Activated T-helper 2 cell treated with anti-CD3 and anti-CD28 coated beads, Interferon-gamma antibody, Interleukin-2, Interleukin-4, amounts not matched to agents 10 μg/mL and 5 μg/mL and 100 μg/mL, durations not matched to agents 14 hours and 24 hours and 36 hours (primary cell): ENCODE measurements around the gene BCL7C. TPM values are rescaled to one million over a fixed set of nuclear protein-coding genes. Genes with fewer than 3 reads are reported as not detected.
"Not testable (repeated sequence)": the region's sequence is repeated elsewhere in the genome, so short reads cannot be mapped to it uniquely, and the experiment has no call there.

Source experiments
- DNase-seq: peaks from one replicate; pipeline ENCODE4 v3.0.0; 2021; ENCODE audit warnings: low spot score
- H3K27ac Mint-ChIP-seq: one replicate; pipeline ENCODE4 v1.8.0; 2021; ENCODE audit warnings: mixed read lengths
- H3K27me3 Mint-ChIP-seq: one replicate; pipeline ENCODE4 v1.8.0; 2021; ENCODE audit warnings: low read depth, mixed read lengths
- H3K36me3 Mint-ChIP-seq: one replicate; pipeline ENCODE4 v1.8.0; 2021; ENCODE audit warnings: low read depth, mixed read lengths
- H3K4me1 Mint-ChIP-seq: one replicate; pipeline ENCODE4 v1.8.0; 2021; ENCODE audit warnings: low read depth, mixed read lengths
- H3K4me3 Mint-ChIP-seq: one replicate; pipeline ENCODE4 v1.8.0; 2021; ENCODE audit warnings: low read depth, mild to moderate bottlenecking, moderate library complexity, mixed read lengths
- H3K9me3 Mint-ChIP-seq: one replicate; pipeline ENCODE4 v1.8.0; 2021; ENCODE audit warnings: mixed read lengths
- intact Hi-C: fragments of 100-400 bp; cut with micrococcal nuclease; formaldehyde crosslinking; loops from one replicate; pipeline ENCODE4 v1.15.1; 2023
- total RNA-seq: library from RNA; stranded (reverse); gene quantifications from 2 replicates; pipeline ENCODE4 v1.2.3, GENCODE V29; 2022

The BCL7C gene
- total RNA-seq, 1 donor from 2014 or later = 26.8 TPM

- not testable (repeated sequence) for H3K27me3 Mint-ChIP-seq, H3K36me3 Mint-ChIP-seq
Observed at GRCh38 chr16:30860729-30861128, 33.1 kb downstream of the BCL7C start.

DNA sequence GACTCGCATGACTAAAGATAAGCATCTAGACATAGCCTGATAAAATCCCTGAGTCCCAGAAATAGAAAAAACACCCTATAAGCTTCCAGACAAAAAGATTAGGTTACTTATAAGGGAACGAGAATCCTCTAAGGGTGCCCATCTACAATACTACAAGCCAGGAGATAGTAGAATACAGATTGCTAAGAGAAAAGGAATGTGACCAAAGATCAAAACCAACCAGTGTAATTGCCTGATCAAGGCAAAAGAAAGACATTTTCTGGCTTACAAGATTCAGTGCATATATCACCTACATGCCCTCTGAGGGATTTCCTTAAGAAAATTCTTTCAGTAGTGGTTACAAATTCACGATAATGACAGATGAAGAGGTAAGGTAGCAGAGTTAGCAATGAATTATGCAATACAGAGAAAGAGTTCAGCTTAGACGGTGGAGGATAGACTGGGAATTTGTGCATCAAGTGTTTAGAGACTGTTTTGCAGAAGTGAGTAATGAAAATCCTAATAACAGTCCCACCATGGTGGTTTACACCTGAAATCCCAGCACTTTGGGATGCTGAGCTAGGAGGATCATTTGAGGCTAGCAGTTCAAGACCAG, 35.0 kb downstream of the BCL7C start:
- H3K27me3 Mint-ChIP-seq = peaks cover 6% of the 10 kb centered on the region
- no peaks in the 10 kb centered on the region for H3K36me3 Mint-ChIP-seq
- H3K9me3 Mint-ChIP-seq = no peaks in the 10 kb centered on the region
- H3K4me3 Mint-ChIP-seq = no peak overlapping the region
- peaks cover 5% of the 10 kb centered on the region for H3K4me1 Mint-ChIP-seq
- intact Hi-C loops = no loop called here
- DNase-seq = no peak
- no peak overlapping the region for H3K27ac Mint-ChIP-seq

More at GRCh38 chr16:30860729-30861128, 33.1 kb downstream of the BCL7C start:
- H3K4me3 Mint-ChIP-seq, H3K9me3 Mint-ChIP-seq, intact Hi-C loops, DNase-seq, H3K4me1 Mint-ChIP-seq, H3K27ac Mint-ChIP-seq: not testable (repeated sequence)

- peaks cover 5% of the 10 kb centered on the region for H3K4me1 Mint-ChIP-seq
Observed at GRCh38 chr16:30858111-30858495, 35.8 kb downstream of the BCL7C start.

DNA sequence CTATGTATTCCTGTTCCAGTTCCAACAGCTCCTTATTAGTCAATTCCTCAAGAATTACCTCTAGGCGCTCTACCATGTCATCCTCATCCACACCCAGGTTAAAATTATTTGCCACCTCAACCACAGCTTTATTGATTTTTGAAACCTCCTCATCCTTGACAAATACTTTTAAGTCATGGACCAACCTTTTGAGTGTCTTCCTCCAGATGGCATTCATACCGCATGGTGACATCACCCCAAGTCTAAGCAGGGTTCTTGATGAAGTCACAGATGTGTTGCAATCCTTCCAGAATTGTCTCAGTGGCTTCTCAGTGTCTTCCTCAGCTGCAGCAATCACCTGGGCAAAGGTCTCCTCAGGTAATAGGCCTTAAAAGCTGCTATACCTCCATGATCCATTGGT, 40.1 kb downstream of the BCL7C start:
- Mint-ChIP-seq H3K4me1 (peaks cover 3% of the 10 kb centered on the region), H3K4me3 (no peak overlapping the region), H3K27me3 (no peaks in the 10 kb centered on the region), H3K27ac (no peak overlapping the region), H3K36me3 (no peaks in the 10 kb centered on the region), H3K9me3 (no peaks in the 10 kb centered on the region)
- DNase-seq = no peak
- intact Hi-C loops = no loop called here

More at GRCh38 chr16:30858111-30858495, 35.8 kb downstream of the BCL7C start:
- DNase-seq = no peak
- H3K27me3 Mint-ChIP-seq = peaks cover 6% of the 10 kb centered on the region
- no peaks in the 10 kb centered on the region for H3K9me3 Mint-ChIP-seq
- no peak overlapping the region for H3K27ac Mint-ChIP-seq
- H3K36me3 Mint-ChIP-seq = no peaks in the 10 kb centered on the region
- intact Hi-C loops = no loop called here
- H3K4me3 Mint-ChIP-seq = no peak overlapping the region

- no peak overlapping the region for H3K4me3 Mint-ChIP-seq
- no peaks in the 10 kb centered on the region for H3K27me3 Mint-ChIP-seq
- no peak for DNase-seq
- no peaks in the 10 kb centered on the region for H3K36me3 Mint-ChIP-seq
- H3K4me1 Mint-ChIP-seq = peaks cover under 1% of the 10 kb centered on the region
- no peaks in the 10 kb centered on the region for H3K9me3 Mint-ChIP-seq
- intact Hi-C loops = no loop called here
- no peak overlapping the region for H3K27ac Mint-ChIP-seq
Observed at GRCh38 chr16:30850246-30850645, 43.6 kb downstream of the BCL7C start.

GRCh38 chr16:30846649-30847402, 47.1 kb downstream of the BCL7C start:
- H3K27ac Mint-ChIP-seq = no peak overlapping the region
- no peaks in the 10 kb centered on the region for H3K27me3 Mint-ChIP-seq
- no peak for DNase-seq
- intact Hi-C loops = no loop called here
- H3K36me3 Mint-ChIP-seq = no peaks in the 10 kb centered on the region
- H3K9me3 Mint-ChIP-seq = no peaks in the 10 kb centered on the region
- H3K4me1 Mint-ChIP-seq = peaks cover 10% of the 10 kb centered on the region
- H3K4me3 Mint-ChIP-seq = no peak overlapping the region

DNA sequence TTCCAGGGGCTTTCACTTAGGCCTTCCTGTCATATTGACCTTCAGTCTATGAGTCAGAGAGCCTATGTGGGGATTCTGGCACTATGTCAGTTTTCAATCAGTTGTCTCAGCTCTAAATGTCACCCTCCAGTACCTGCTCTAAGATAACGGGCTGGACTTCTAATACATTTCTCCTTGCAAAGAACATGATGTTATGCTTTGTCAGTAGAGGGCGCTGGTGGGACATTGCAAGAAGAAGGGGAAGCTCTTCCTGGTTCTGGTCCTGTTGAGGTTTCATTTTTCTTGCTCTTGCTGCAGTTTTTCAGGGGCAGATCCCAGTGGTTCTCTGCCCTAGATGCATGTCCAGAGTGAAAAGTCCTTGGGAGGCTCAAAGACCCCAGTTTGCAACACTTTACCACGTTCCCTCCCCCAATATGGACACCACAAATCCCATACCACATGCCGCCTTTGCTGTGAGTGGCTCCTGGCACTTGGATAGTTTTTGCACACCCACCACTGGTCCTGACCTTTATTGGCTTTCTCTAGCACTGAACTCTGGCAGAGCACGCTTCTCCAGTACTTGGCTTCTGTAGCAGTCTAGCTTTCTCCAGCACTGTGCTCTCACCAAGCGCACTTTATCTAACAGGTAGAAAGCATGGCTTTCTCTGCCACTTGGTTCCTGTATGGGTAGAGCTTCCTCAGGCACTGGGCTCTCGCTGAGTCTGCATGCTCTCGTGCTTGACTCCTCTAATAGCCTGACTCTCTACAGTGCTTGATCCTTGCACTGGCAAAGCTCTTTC, 49.0 kb downstream of the BCL7C start:
- Mint-ChIP-seq H3K4me3 (no peak overlapping the region), H3K36me3 (no peaks in the 10 kb centered on the region), H3K27me3 (no peaks in the 10 kb centered on the region), H3K4me1 (peaks cover 10% of the 10 kb centered on the region), H3K9me3 (no peaks in the 10 kb centered on the region), H3K27ac (peak overlapping the region; percentile 40)
- DNase-seq = peak; percentile 74
- intact Hi-C loops = loop anchor here (1.0 to 2.0 kb wide), 4 partner anchors 30 to 97 kb away; no protein-coding TSS in a partner anchor

GRCh38 chr16:30844346-30844670, 49.6 kb downstream of the BCL7C start:
- H3K27me3 Mint-ChIP-seq = no peaks in the 10 kb centered on the region
- H3K36me3 Mint-ChIP-seq = no peaks in the 10 kb centered on the region
- peaks cover 10% of the 10 kb centered on the region for H3K4me1 Mint-ChIP-seq
- no peak overlapping the region for H3K4me3 Mint-ChIP-seq
- intact Hi-C loops = loop anchor here (1.0 to 2.0 kb wide), 4 partner anchors 30 to 98 kb away; no protein-coding TSS in a partner anchor
- DNase-seq = no peak
- H3K9me3 Mint-ChIP-seq = no peaks in the 10 kb centered on the region
- H3K27ac Mint-ChIP-seq = no peak overlapping the region

DNA sequence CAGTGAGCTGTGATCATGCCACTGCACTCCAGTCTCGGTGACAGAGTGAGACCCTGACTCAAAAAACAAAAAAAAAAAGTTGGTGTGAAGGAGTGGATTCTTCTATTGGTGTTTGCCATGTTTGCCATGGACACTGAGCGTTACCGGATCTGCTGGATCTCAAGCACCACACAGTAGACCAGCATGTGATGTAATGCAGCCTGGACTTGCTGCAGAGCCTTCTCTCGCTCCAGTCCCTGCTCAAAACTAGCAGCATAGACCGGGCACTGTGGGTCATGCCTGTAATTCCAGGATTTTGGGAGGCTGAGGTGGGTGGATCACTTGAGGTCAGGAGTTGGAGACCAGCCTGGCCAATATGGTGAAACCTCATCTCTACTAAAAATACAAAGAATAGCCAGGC, 50.4 kb downstream of the BCL7C start:
- intact Hi-C loops = no loop called here
- Mint-ChIP-seq H3K4me1 (peaks cover 10% of the 10 kb centered on the region), H3K9me3 (no peaks in the 10 kb centered on the region), H3K27ac (no peak overlapping the region), H3K36me3 (no peaks in the 10 kb centered on the region), H3K27me3 (no peaks in the 10 kb centered on the region), H3K4me3 (no peak overlapping the region)
- DNase-seq = no peak

DNA sequence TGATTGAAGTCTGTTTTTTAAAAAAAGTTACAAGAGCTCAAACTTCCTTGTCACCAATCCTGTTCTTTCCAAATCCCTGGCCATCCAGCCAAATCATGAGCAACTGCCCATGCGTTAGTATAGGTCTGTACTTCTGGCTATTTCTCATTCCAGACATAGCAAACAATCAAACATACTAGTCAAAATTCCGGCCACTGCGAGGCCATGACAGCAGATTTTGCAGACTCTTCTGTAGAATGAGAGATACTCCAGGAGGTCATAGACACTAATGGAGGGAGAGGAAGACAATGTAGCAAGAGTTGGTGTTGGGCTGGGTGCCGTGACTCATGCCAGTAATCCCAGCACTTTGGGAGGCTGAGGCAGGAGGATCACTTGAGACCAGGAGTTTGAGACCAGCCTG, 50.9 kb downstream of the BCL7C start:
- H3K27ac Mint-ChIP-seq = no peak overlapping the region

DNA sequence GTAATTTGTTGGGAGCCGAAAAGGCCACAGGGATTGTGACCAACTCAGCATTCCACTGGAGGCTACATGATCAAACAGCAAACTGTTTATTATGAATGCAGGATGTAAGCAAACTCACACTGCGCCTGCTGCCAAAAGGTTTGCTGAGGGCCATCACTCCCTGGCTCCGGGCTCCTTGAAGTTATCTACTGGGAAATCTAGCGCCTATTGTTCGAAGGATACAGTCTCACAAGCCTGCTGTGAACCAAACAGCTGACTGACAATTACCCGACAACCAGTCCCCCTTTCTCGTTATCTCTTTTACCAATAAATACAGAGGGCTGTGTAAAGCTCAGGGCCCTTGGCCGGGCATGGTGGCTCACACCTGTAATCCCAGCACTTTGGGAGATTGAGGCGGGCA, 52.5 kb downstream of the BCL7C start:
- no peaks in the 10 kb centered on the region for H3K27me3 Mint-ChIP-seq
- H3K4me1 Mint-ChIP-seq = peaks cover 10% of the 10 kb centered on the region
- intact Hi-C loops = no loop called here
- H3K27ac Mint-ChIP-seq = no peak overlapping the region
- H3K4me3 Mint-ChIP-seq = no peak overlapping the region
- no peaks in the 10 kb centered on the region for H3K36me3 Mint-ChIP-seq
- no peaks in the 10 kb centered on the region for H3K9me3 Mint-ChIP-seq
- no peak for DNase-seq

More for the DNA sequence above, 50.9 kb downstream of the BCL7C start:
- Mint-ChIP-seq H3K4me1 (peaks cover 10% of the 10 kb centered on the region), H3K36me3 (no peaks in the 10 kb centered on the region), H3K4me3 (no peak overlapping the region), H3K27me3 (no peaks in the 10 kb centered on the region), H3K9me3 (no peaks in the 10 kb centered on the region)
- DNase-seq = no peak
- intact Hi-C loops = no loop called here

GRCh38 chr16:30840611-30841010, 53.3 kb downstream of the BCL7C start:
- no peaks in the 10 kb centered on the region for H3K36me3 Mint-ChIP-seq
- no peak overlapping the region for H3K27ac Mint-ChIP-seq
- H3K27me3 Mint-ChIP-seq = no peaks in the 10 kb centered on the region
- DNase-seq = no peak
- H3K4me1 Mint-ChIP-seq = peaks cover 10% of the 10 kb centered on the region
- no peaks in the 10 kb centered on the region for H3K9me3 Mint-ChIP-seq
- intact Hi-C loops = no loop called here
- H3K4me3 Mint-ChIP-seq = no peak overlapping the region
